Activated naive CD4-positive, alpha-beta T cell treated with anti-CD3 and anti-CD28 coated beads, Interleukin-2, amount 50 U/mL, for 24 hours (primary cell): ENCODE measurements around the gene HHLA2.
"Not testable (repeated sequence)": the region's sequence is repeated elsewhere in the genome, so short reads cannot be mapped to it uniquely, and the experiment has no call there.

Experiments
- H3K27ac Mint-ChIP-seq: one replicate; pipeline ENCODE4 v1.8.0; 2021; ENCODE audit warnings: mild to moderate bottlenecking, mixed read lengths
- H3K27me3 Mint-ChIP-seq: one replicate; pipeline ENCODE4 v1.8.0; 2021; ENCODE audit warnings: mixed read lengths
- H3K36me3 Mint-ChIP-seq: one replicate; pipeline ENCODE4 v1.8.0; 2021; ENCODE audit warnings: mixed read lengths
- H3K4me1 Mint-ChIP-seq: one replicate; pipeline ENCODE4 v1.8.0; 2021; ENCODE audit warnings: mixed read lengths
- H3K4me3 Mint-ChIP-seq: one replicate; pipeline ENCODE4 v1.8.0; 2021; ENCODE audit warnings: mild to moderate bottlenecking, mixed read lengths
- H3K9me3 Mint-ChIP-seq: one replicate; pipeline ENCODE4 v1.8.0; 2021; ENCODE audit warnings: mixed read lengths

The HHLA2 gene

DNA sequence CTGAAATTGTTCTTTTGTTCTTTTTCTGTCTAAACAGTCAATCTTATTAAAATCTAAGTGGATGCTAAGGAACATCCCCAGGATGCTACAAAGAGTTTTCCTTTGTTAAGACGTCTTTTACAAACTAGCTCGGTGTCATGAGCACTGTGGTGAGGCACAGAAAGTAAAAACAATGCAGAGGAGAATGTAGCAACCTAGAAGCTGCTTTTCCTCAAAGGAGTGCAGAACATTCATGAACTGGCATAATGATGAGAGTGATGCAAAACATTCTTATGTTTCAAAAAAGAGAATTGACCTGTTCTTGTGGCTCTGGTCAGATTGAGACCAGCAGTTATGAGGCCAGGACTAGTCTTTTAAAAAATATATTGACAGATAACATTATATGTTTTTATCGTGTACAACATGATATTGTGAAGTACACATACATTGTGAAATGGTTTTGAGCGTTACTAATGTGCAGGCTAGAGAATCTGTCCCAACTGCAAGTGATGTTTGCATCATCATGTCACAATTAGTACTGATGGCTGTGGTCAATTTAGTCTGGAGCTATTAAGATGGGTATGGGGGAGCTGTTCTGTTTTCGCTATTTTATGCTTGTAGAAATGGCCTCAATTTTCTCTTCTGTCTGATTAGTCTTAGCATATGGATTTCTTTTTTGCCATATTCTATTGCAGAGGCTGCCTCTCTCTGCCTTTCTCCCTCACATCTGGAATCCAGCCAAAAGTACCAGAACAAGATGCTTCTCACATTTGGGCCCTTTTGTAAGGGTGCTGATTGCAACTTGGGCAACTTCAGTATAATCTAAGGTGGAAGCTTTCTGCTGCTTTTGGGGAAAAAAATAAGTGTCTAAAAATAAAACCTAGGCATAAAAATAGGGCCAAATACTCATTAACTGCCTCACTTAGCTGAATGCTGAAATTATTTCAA is 50.2 kb downstream of the HHLA2 start:
- H3K27me3 Mint-ChIP-seq: peaks cover 1% of the 10 kb centered on the region
- H3K4me1 Mint-ChIP-seq: no peaks in the 10 kb centered on the region
- no peaks in the 10 kb centered on the region for H3K36me3 Mint-ChIP-seq
- H3K27ac Mint-ChIP-seq: no peak overlapping the region
- no peak overlapping the region for H3K4me3 Mint-ChIP-seq
- H3K9me3 Mint-ChIP-seq: no peaks in the 10 kb centered on the region

DNA sequence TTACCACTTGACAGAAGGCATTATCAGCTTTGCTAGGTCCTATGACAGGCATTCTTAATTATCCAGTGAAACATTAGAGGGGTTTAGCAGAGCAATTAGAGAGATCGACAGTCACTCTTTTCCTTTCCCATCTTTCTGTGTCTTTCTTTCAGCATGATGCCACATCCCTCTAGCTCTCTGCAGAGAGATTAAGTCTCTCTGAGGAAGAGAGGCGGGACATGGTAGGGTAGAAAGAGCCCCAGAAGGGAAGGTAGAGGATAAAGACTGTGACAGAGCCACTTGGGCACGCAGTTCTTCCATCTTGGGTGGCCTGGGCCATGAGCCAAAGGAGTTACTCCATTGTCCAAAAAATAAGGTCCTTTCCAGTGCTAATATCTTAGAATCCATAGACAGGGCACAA is 55.8 kb downstream of the HHLA2 start:
- no peak overlapping the region for H3K4me3 Mint-ChIP-seq
- H3K27me3 Mint-ChIP-seq: peaks cover 1% of the 10 kb centered on the region
- no peaks in the 10 kb centered on the region for H3K9me3 Mint-ChIP-seq
- no peaks in the 10 kb centered on the region for H3K36me3 Mint-ChIP-seq
- H3K27ac Mint-ChIP-seq: no peak overlapping the region
- H3K4me1 Mint-ChIP-seq: no peaks in the 10 kb centered on the region

DNA sequence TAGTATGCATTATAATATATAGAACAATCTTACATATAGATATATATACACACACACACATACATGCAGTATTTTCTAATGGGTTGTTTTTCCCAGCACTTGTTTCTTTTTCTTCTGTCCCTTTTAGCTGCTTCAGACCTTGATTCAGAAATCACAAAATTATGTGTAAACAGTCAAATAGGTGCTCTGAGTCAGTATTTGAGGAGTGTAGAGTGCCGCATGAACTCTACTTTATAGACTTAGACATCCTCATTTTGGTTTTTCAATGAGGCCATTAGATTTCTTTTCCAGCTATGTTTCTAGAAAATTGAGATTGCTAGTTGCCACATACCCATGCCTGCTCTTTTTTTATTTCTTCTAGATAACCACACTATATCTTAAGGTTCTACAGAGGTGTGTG is 58.2 kb downstream of the HHLA2 start:
- Mint-ChIP-seq H3K9me3 (no peaks in the 10 kb centered on the region), H3K27me3 (no peaks in the 10 kb centered on the region), H3K4me1 (no peaks in the 10 kb centered on the region), H3K4me3 (no peak overlapping the region), H3K36me3 (no peaks in the 10 kb centered on the region), H3K27ac (no peak overlapping the region)

DNA sequence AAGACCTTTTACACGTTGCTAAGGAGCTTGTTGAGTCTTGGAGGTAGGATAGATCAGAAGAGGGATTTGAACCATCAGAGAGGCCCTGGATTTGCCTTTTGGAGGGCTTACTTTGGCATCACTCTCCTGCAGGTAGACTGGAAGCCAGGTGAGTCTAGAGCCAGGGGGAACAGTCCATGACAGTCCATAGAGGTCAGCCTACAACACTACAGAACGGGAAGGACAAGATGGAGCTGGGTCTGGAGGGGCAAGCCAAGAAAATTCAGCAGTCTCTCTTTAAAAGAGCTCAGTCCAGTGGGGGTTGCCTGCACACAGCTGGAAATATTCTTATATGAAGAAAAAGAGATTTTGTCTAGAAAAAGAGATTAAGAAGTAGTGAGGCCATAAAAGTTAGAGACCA is 60.7 kb downstream of the HHLA2 start:
- Mint-ChIP-seq H3K36me3 (no peaks in the 10 kb centered on the region), H3K27me3 (no peaks in the 10 kb centered on the region), H3K4me3 (no peak overlapping the region), H3K4me1 (no peaks in the 10 kb centered on the region), H3K27ac (no peak overlapping the region), H3K9me3 (no peaks in the 10 kb centered on the region)

DNA sequence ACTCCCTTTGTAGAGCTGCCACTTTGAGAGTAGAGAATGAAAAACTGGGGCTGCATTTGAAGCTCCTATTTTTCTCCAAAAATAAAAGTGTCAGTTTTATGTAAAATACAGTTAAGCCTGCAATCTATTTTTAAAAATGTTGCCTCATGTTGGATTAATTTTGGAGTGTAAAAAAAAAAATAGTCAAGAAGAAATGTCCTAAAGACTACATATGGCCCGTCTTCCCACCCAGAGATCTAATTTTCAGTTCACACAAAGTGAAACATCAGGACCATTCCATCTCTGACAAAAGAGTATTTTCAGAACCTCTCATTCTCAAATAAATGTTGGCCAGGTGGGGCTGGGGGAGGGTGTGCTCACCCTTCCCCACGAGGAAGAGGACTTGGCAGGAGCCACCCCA is 62.7 kb downstream of the HHLA2 start:
- H3K4me1 Mint-ChIP-seq: no peaks in the 10 kb centered on the region
- no peak overlapping the region for H3K27ac Mint-ChIP-seq
- H3K9me3 Mint-ChIP-seq: no peaks in the 10 kb centered on the region
- no peaks in the 10 kb centered on the region for H3K27me3 Mint-ChIP-seq
- no peaks in the 10 kb centered on the region for H3K36me3 Mint-ChIP-seq
- H3K4me3 Mint-ChIP-seq: no peak overlapping the region

DNA sequence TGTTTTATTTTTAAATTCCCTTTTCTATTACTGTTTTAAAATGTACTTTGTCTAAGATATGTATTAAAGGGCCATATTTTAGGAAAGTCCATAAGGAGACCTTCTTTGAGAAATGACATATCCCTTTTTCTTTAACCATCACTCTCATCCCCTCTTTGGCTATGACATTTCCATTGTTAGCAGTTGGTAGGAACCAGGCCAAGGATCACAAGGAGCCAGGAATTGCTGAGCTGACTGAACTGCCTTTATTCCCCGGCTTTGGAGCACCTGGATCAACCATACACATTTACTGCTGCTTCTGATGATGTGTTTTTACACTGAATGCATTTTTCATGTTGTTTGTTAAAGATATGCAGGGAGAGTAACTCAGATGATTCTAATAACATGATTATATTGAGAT is 79.7 kb downstream of the HHLA2 start:
- H3K36me3 Mint-ChIP-seq: no peaks in the 10 kb centered on the region
- H3K27me3 Mint-ChIP-seq: no peaks in the 10 kb centered on the region
- H3K27ac Mint-ChIP-seq: no peak overlapping the region
- no peaks in the 10 kb centered on the region for H3K9me3 Mint-ChIP-seq
- H3K4me3 Mint-ChIP-seq: no peak overlapping the region
- H3K4me1 Mint-ChIP-seq: no peaks in the 10 kb centered on the region

DNA sequence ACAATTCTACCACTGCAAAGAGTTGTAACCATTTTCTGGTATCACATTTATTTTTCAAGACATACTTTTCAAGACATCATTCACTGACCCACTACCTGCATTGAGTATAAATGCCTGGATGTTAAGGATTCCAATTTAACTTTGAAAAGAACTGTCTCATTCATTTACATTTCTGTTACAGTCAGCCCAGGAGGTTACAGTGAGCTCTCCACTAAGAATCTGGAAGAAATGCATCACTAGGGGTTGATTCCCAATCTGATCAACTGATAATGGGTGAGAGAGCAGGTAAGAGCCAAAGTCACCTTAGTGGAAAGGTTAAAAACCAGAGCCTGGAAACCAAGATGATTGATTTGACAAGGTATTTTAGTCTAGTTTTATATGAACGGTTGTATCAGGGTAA is 81.0 kb downstream of the HHLA2 start:
- Mint-ChIP-seq H3K4me3 (no peak overlapping the region), H3K27ac (no peak overlapping the region), H3K9me3 (no peaks in the 10 kb centered on the region), H3K4me1 (no peaks in the 10 kb centered on the region), H3K36me3 (no peaks in the 10 kb centered on the region), H3K27me3 (no peaks in the 10 kb centered on the region)

DNA sequence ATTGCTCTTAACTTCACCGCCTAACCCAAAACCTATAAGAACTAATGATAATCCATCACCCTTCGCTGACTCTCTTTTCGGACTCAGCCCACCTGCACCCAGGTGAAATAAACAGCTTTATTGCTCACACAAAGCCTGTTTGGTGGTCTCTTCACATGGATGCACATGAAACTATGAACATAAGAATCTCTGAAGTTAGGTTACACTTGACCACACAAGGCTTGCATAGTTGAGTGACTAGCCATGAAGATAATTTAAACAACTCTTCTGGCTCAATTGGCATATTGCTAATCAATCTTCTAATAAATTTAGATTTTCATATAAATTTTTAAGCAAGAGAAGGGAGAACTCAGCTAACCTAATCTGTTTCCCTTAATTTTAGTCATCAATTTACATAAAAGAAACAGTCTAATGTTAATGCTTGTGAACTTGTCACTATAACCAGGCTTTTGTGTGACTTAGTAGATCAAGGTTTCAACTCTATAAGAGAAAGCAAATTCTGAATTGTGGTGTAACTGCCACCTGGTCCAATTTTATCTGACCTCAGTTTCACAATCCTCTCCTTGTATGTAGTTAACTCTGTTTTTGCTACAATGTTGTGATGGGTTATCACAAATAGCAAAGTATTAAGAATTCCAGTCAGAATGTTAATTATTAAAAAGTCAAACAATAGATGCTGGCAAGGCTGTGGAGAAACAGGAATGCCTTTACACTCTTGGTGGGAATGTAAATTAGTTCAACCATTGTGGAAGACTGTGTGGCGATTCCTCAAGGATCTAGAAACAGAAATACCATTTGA is 82.0 kb downstream of the HHLA2 start:
- H3K4me1 Mint-ChIP-seq: no peaks in the 10 kb centered on the region
- no peaks in the 10 kb centered on the region for H3K9me3 Mint-ChIP-seq
- H3K4me3 Mint-ChIP-seq: no peak overlapping the region
- no peaks in the 10 kb centered on the region for H3K36me3 Mint-ChIP-seq
- H3K27ac Mint-ChIP-seq: peak overlapping the region; percentile 1
- H3K27me3 Mint-ChIP-seq: no peaks in the 10 kb centered on the region

DNA sequence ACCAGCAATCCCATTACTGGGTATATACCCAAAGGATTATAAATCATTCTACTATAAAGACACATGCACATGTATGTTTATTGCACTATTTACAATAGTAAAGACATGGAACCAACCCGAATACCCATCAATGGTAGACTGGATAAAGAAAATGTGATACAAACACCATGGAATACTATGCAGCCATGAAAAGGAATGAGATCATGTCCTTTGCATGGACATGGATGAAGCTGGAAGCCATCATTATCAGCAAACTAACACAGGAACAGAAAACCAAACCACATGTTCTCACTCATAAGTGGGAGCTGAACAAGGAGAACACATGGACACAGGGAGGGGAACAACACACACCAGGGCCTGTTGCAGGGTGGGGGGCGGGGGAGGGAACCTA is 82.6 kb downstream of the HHLA2 start:
- H3K4me1 Mint-ChIP-seq, H3K27me3 Mint-ChIP-seq, H3K9me3 Mint-ChIP-seq, H3K4me3 Mint-ChIP-seq, H3K36me3 Mint-ChIP-seq, H3K27ac Mint-ChIP-seq: not testable (repeated sequence)

DNA sequence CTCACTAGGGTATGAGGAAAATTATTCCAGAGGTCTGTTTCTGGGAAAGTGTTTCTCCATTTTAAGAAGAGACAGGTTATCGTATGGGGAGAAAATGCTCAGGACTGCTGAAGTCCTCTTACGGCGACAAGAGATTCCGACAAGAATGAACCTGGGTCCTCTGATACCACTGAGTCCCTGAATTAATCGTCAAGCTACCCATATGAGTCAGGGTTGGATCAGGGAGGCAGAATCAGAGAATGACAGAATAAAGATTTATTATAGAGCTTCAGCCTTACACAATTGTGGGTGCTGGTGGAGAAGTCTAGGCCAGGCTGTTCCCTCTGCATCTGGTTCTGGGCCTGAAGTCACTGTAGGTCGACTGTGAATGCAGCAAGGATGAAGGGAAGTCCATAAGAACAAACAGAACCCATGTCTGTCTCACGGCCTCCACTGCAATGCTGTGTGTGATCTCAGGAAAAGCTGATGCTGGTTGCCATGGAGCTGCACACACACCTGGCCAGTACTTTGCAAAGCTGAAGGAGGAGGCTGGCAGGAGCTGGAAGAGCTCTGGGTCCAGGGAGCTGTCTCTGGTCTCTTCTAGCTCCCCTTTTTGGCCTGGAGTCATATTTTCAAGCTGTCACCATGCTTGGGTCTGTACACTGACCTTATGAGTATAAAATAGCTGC is 83.9 kb downstream of the HHLA2 start:
- H3K4me3 Mint-ChIP-seq: no peak overlapping the region
- H3K27ac Mint-ChIP-seq: no peak overlapping the region
- H3K36me3 Mint-ChIP-seq: no peaks in the 10 kb centered on the region
- no peaks in the 10 kb centered on the region for H3K27me3 Mint-ChIP-seq
- H3K4me1 Mint-ChIP-seq: no peaks in the 10 kb centered on the region
- H3K9me3 Mint-ChIP-seq: no peaks in the 10 kb centered on the region

DNA sequence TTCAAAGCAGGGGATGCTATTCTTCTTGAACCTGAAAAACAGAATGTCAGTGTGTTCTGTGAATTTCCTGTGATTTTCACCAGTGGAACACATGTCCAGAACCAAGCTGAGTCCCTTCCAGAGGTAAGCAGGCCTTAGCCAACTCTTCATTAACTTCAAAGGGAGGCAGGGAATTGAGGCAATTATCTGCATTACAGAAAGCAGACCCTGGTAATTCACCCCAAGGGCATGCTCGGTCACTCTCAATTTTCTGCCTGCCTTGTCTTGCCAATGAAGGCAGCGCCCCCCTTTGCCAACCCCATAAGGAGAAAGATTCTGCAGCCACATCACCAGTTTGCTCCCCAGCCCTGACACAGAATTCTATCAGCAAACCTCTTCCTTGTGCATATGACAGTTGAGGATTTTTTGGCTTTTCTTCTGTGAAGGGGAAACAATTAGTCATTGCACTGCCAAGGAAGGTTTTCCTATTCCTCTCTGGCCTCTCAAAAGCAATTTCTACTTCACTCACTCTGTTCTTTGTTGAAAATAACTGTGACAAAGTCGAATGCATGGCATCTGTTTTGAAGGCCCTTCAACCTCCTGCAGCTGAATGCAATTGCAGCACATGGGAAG is 85.3 kb downstream of the HHLA2 start:
- H3K4me1 Mint-ChIP-seq: no peaks in the 10 kb centered on the region
- no peak overlapping the region for H3K4me3 Mint-ChIP-seq
- H3K27me3 Mint-ChIP-seq: no peaks in the 10 kb centered on the region
- H3K27ac Mint-ChIP-seq: no peak overlapping the region
- H3K36me3 Mint-ChIP-seq: no peaks in the 10 kb centered on the region
- H3K9me3 Mint-ChIP-seq: no peaks in the 10 kb centered on the region

DNA sequence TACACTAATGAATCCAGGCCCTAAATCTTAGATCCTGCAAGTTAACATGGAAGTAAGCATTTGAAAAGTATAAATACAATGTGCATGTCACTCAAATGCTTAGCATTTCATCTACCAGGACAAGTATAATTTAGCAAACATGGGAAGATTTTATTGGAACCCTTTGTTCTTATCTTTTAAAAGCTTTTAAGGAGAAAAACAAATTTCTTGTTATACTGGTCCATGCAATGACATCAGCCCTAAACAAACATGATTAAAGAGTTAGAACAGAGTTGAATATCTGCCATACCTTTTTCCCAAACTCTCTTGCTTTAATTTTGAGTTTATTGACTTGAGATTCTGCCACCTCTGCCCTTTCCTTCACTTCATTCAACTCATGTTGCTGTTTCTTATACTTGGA is 87.0 kb downstream of the HHLA2 start:
- Mint-ChIP-seq H3K27ac (no peak overlapping the region), H3K27me3 (no peaks in the 10 kb centered on the region), H3K4me1 (peaks cover 6% of the 10 kb centered on the region), H3K9me3 (no peaks in the 10 kb centered on the region), H3K36me3 (no peaks in the 10 kb centered on the region), H3K4me3 (no peak overlapping the region)

DNA sequence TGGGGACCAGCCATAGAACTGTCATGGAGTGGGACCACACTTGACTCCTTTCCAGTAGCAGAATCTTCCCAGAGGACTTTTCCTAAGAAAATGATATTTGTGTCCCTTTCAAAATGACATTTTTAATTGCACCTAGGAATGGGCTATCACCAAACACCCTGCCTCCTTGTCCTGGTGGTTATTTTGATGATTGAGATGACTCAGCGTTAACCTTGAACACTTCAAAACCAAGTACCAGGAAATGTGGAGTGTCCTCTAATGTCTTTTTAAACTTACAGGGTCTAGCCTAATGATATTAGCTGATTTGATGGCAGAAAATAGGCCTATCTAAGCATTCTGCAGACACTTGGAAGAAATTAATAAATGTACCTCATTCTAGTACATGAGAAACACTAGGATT is 90.7 kb downstream of the HHLA2 start:
- Mint-ChIP-seq H3K4me3 (no peak overlapping the region), H3K36me3 (no peaks in the 10 kb centered on the region), H3K27me3 (no peaks in the 10 kb centered on the region), H3K4me1 (peaks cover 11% of the 10 kb centered on the region), H3K27ac (no peak overlapping the region), H3K9me3 (no peaks in the 10 kb centered on the region)

DNA sequence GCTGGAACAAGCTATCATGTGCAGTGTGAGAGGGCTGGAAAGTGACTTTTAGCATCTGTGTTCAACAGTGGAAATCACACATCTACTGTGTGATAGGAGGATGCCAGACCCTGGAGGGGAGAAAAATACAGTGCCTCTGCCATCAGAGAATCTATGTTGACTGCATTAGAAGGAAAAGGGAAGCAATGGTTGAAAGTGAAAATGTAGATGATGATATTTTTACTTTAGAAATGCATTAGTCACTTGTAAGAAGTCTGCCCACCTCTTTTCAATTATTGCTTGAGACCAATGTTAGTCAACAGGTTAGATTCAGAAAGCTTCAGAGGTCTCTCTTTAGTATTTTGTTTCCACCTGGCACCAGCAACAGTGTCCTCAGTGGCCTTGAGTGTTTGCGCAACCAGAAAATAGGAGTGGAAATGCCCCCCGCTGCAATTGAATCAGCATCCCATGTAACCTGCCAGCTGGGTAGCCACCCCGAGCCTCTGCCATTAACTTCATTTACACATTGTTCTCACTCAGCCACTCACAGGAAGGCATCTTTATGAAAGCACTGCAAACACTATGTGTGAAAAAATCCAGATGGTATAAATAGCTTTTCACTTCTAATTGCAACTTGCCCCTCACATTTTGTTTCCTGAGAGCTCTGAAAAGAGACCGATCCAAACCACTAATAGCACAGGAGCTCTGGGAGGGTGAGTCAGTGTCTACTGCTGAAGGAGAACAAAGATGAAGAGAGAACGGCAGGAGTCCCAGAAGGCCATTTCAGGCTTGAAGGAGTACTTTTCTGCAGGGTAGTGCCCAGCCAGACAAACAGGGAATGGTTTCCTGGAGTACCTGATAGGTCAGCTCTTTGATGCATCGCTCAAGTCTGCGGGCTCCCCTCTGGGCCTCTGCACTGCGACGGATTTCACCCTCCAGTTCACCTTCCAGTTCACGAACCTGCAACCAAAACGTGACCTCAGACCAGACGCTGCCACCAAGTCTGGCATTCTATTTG is 92.1 kb downstream of the HHLA2 start:
- no peaks in the 10 kb centered on the region for H3K27me3 Mint-ChIP-seq
- no peak overlapping the region for H3K27ac Mint-ChIP-seq
- no peaks in the 10 kb centered on the region for H3K36me3 Mint-ChIP-seq
- peaks cover 11% of the 10 kb centered on the region for H3K4me1 Mint-ChIP-seq
- no peak overlapping the region for H3K4me3 Mint-ChIP-seq
- no peaks in the 10 kb centered on the region for H3K9me3 Mint-ChIP-seq

DNA sequence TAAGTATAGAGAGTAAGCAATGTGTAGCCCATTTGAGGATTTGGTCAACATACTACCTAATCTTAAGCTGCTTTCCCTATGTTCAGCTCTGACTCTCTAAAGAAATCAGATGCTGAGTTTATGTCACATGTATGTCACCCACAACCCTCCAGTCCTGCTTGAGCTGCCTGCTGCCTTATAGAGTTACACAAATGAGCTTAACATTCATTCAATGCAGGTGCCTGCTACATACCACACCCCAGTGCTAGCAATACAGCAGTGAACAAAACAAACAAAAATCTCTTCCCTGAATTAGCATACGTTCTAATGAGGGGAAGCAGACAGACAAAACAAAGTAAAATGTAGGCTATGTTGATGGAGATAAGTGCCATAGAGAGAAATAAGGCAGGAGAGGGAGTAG is 93.0 kb downstream of the HHLA2 start:
- Mint-ChIP-seq H3K4me3 (no peak overlapping the region), H3K27me3 (no peaks in the 10 kb centered on the region), H3K9me3 (no peaks in the 10 kb centered on the region), H3K4me1 (peaks cover 11% of the 10 kb centered on the region), H3K36me3 (no peaks in the 10 kb centered on the region), H3K27ac (no peak overlapping the region)
